Progenitor cell of endocrine pancreas (in vitro differentiated cells): ENCODE results near the gene CD109. TPM values are rescaled to one million over a fixed set of nuclear protein-coding genes. Genes with fewer than 3 reads are reported as not detected.

Experiments used
- DNase-seq: peaks from one replicate; pipeline ENCODE4 v3.0.0; 2021; ENCODE audit warnings: low spot score; ENCODE audit not compliant: unreplicated experiment
- H3K27ac Mint-ChIP-seq: 2 replicates; pipeline ENCODE4 v1.8.0; 2021; ENCODE audit warnings: mild to moderate bottlenecking, moderate library complexity, mixed read lengths
- H3K27me3 Mint-ChIP-seq: 2 replicates; pipeline ENCODE4 v1.8.0; 2021; ENCODE audit warnings: mixed read lengths
- H3K36me3 Mint-ChIP-seq: 2 replicates; pipeline ENCODE4 v1.8.0; 2022; ENCODE audit warnings: mixed read lengths; ENCODE audit not compliant: insufficient read depth
- H3K4me1 Mint-ChIP-seq: 2 replicates; pipeline ENCODE4 v1.8.0; 2021; ENCODE audit warnings: low read depth, mixed read lengths
- H3K4me3 Mint-ChIP-seq: 2 replicates; pipeline ENCODE4 v1.8.0; 2021; ENCODE audit warnings: low read depth, mild to moderate bottlenecking, moderate library complexity, mixed read lengths
- H3K9me3 Mint-ChIP-seq: 2 replicates; pipeline ENCODE4 v1.8.0; 2021; ENCODE audit warnings: low read depth, mixed read lengths
- CTCF ChIP-seq: fragments of 200-600 bp; sonication (generic); IDR thresholded peaks from one replicate; pipeline ENCODE4 v1.5.0; 2021; ENCODE audit warnings: antibody characterized with exemption, mild to moderate bottlenecking; ENCODE audit not compliant: unreplicated experiment
- total RNA-seq: library from RNA; stranded (reverse); gene quantifications from 2 replicates; pipeline ENCODE4 v1.2.1, GENCODE V29; 2021

CD109 gene
- total RNA-seq, 1 donor from 2014 or later = 0.24 TPM

- no peaks in the 10 kb centered on the region for H3K36me3 Mint-ChIP-seq
- H3K27me3 Mint-ChIP-seq = no peaks in the 10 kb centered on the region
- no peak overlapping the region for H3K27ac Mint-ChIP-seq
- DNase-seq = no peak
- H3K9me3 Mint-ChIP-seq = no peaks in the 10 kb centered on the region
- no peak overlapping the region for H3K4me3 Mint-ChIP-seq
- TF ChIP-seq CTCF = no peak
- H3K4me1 Mint-ChIP-seq = no peaks in the 10 kb centered on the region
Observed at GRCh38 chr6:73817253-73817652, 121.2 kb downstream of the CD109 start.

GRCh38 chr6:73823046-73823735 lies 127.2 kb downstream of the CD109 start:
- no peaks in the 10 kb centered on the region for H3K36me3 Mint-ChIP-seq
- no peak overlapping the region for H3K27ac Mint-ChIP-seq
- no peaks in the 10 kb centered on the region for H3K4me1 Mint-ChIP-seq
- no peaks in the 10 kb centered on the region for H3K27me3 Mint-ChIP-seq
- no peak for TF ChIP-seq CTCF
- no peaks in the 10 kb centered on the region for H3K9me3 Mint-ChIP-seq
- H3K4me3 Mint-ChIP-seq = no peak overlapping the region
- DNase-seq = no peak

- Mint-ChIP-seq H3K9me3 (no peaks in the 10 kb centered on the region), H3K4me3 (no peak overlapping the region), H3K4me1 (no peaks in the 10 kb centered on the region), H3K27me3 (no peaks in the 10 kb centered on the region), H3K36me3 (no peaks in the 10 kb centered on the region), H3K27ac (no peak overlapping the region)
- DNase-seq = no peak
- no peak for TF ChIP-seq CTCF
Observed at GRCh38 chr6:73823832-73824231, 127.8 kb downstream of the CD109 start.

- no peaks in the 10 kb centered on the region for H3K36me3 Mint-ChIP-seq
- H3K27ac Mint-ChIP-seq = no peak overlapping the region
- H3K4me3 Mint-ChIP-seq = no peak overlapping the region
- TF ChIP-seq CTCF = no peak
- DNase-seq = no peak
- no peaks in the 10 kb centered on the region for H3K27me3 Mint-ChIP-seq
- no peaks in the 10 kb centered on the region for H3K9me3 Mint-ChIP-seq
- no peaks in the 10 kb centered on the region for H3K4me1 Mint-ChIP-seq
Observed at GRCh38 chr6:73826571-73826970, 130.6 kb downstream of the CD109 start.

GRCh38 chr6:73830119-73830518 lies 134.1 kb downstream of the CD109 start:
- no peak overlapping the region for H3K27ac Mint-ChIP-seq
- no peak for DNase-seq
- H3K36me3 Mint-ChIP-seq = no peaks in the 10 kb centered on the region
- no peaks in the 10 kb centered on the region for H3K4me1 Mint-ChIP-seq
- H3K4me3 Mint-ChIP-seq = no peak overlapping the region
- peaks cover 3% of the 10 kb centered on the region for H3K9me3 Mint-ChIP-seq
- H3K27me3 Mint-ChIP-seq = no peaks in the 10 kb centered on the region
- no peak for TF ChIP-seq CTCF
